Peyer's patch (tissue), 4 donors: ENCODE data around the gene ADARB1.

ENCODE experiments used
- POLR2A ChIP-seq, 2 donors: fragments of 450-650 bp; IDR thresholded peaks; one replicate each; pipeline ENCODE4 v1.5.1; 2017; ENCODE audit warnings: antibody characterized with exemption in 2 of 2, mild to moderate bottlenecking in 2 of 2, moderate library complexity in 2 of 2
- TF ChIP-seq, protein P1 (sequence below), 6 experiments: fragments of 450-650 bp in 4 of 6; fragments of 200-600 bp in 2 of 6; sonication (generic) in 1 of 6; IDR thresholded peaks; one replicate each; pipeline ENCODE4 v1.5.1; 2017 to 2019; ENCODE audit warnings: antibody characterized with exemption in 6 of 6, mild to moderate bottlenecking in 3 of 6, moderate library complexity in 1 of 6

DNA sequence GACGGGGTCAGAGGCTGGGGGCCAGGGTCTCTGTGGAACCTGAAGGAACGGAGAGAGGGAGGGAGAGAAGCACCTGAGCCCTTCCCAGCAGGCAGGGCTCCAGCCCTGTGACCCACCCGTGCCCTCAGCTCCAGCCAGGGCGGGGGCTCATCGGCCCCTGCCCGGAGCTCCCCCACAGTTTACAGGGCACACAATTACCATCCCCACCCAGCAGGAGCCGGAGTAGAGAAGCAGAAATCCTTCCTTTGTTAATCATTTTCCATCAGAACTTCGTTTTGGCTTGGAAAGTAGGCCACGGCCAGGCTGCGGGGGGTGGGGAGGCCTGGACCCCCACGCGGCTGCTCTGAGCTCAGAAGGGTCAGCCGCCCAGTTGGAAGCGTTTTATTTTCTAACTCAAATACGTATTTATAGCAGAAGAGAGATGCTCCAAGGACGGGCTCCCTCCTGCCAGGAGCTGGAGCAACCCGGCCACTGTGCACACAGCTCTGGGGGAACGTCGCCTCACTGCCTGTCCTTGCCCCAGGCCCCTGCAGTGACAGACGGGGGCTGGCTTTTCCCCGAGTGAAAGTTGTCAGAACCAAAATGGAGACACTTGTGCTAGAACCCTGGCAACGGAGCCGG lies 42.7 kb upstream of the ADARB1 start:
- TF ChIP-seq, protein P1, sequence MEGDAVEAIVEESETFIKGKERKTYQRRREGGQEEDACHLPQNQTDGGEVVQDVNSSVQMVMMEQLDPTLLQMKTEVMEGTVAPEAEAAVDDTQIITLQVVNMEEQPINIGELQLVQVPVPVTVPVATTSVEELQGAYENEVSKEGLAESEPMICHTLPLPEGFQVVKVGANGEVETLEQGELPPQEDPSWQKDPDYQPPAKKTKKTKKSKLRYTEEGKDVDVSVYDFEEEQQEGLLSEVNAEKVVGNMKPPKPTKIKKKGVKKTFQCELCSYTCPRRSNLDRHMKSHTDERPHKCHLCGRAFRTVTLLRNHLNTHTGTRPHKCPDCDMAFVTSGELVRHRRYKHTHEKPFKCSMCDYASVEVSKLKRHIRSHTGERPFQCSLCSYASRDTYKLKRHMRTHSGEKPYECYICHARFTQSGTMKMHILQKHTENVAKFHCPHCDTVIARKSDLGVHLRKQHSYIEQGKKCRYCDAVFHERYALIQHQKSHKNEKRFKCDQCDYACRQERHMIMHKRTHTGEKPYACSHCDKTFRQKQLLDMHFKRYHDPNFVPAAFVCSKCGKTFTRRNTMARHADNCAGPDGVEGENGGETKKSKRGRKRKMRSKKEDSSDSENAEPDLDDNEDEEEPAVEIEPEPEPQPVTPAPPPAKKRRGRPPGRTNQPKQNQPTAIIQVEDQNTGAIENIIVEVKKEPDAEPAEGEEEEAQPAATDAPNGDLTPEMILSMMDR (IDR thresholded peaks at IDR 0.05) = no peak
- TF ChIP-seq POLR2A (IDR thresholded peaks at IDR 0.05) = no peak
